Inflammatory macrophage (primary cell): ENCODE data around the gene PTGDR2.
"Not testable (repeated sequence)": the region's sequence is repeated elsewhere in the genome, so short reads cannot be mapped to it uniquely, and the experiment has no call there.

ENCODE experiments used
- DNase-seq, 2 donors: peaks; one replicate each; pipeline ENCODE4 v3.0.0-alpha.2; 2020 to 2022

Gene PTGDR2

DNA sequence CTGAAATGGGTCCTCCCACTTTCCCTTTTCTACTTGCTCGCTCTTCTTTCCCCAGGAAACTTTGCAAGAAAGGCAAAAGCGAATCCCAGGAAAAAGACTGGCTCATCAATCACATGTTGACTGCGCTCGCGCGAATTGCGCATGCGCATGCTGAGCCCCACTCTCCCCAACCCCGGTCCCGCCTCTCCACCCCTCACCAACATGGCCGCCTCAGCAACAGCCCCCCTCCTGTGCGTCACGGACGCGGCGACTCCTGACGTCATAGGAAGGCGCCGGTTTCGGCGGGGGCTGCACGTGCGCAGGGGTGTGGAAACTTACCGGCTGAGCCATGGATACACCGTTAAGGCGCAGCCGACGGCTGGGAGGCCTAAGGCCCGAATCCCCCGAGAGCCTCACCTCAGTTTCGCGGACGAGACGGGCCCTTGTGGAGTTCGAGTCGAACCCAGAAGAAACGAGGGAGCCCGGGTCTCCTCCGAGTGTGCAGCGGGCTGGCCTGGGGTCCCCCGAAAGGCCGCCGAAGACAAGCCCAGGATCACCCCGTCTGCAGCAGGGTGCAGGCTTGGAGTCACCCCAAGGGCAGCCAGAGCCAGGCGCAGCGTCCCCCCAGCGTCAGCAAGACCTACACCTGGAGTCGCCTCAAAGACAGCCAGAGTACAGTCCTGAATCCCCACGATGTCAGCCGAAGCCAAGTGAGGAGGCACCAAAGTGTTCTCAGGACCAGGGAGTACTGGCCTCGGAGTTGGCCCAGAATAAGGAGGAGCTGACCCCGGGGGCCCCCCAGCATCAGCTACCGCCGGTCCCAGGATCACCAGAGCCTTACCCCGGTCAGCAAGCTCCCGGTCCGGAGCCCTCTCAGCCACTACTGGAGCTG lies 13.7 kb downstream of the PTGDR2 start, which contains the start of gene CCDC86:
CCDC86 (plus strand) TSS at position 317 of the 871 bp plus-strand sequence; CDS start at position 329, 12 bp downstream.
- DNase-seq: peak; percentile 96

GRCh38 chr11:60840470-60841430 lies 15.0 kb downstream of the PTGDR2 start:
- no peak for DNase-seq

GRCh38 chr11:60838132-60838531 lies 17.6 kb downstream of the PTGDR2 start:
- DNase-seq: no peak

DNA sequence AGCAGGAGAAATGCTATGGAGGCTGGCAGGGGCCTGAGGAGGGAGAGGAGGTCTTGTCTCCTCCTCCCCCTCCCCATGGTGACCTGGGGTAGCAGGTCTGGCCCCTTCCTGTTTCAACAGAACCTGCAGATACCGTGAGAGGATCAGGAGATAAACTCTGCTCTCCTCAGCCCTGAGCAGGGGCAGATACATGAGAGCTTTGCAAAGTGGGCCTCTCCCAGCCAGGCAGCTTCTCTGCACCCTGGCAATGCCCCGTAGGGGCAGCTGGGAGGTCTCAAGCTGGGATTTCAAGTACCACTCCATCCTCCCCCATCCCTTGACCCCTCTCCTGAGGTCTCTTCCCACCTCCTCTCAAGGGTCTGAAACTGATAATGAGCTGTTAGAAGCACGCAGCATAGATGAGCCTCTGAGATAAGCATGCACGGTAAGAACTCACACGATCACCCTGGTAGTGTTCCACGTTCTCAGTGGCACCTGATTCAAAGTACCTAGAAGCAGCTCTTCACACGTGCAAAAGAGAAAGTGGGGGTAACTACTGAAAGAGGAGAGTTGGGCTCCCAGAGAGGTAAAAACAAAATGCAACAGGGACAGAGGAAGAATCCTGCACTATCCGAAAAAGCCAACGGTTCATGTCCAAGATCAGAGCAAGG lies 18.8 kb downstream of the PTGDR2 start:
- no peak for DNase-seq

- DNase-seq: peak; percentile 54 to 87
These were observed 20.3 kb downstream of the PTGDR2 start for GRCh38 chr11:60835534-60835846.

DNA sequence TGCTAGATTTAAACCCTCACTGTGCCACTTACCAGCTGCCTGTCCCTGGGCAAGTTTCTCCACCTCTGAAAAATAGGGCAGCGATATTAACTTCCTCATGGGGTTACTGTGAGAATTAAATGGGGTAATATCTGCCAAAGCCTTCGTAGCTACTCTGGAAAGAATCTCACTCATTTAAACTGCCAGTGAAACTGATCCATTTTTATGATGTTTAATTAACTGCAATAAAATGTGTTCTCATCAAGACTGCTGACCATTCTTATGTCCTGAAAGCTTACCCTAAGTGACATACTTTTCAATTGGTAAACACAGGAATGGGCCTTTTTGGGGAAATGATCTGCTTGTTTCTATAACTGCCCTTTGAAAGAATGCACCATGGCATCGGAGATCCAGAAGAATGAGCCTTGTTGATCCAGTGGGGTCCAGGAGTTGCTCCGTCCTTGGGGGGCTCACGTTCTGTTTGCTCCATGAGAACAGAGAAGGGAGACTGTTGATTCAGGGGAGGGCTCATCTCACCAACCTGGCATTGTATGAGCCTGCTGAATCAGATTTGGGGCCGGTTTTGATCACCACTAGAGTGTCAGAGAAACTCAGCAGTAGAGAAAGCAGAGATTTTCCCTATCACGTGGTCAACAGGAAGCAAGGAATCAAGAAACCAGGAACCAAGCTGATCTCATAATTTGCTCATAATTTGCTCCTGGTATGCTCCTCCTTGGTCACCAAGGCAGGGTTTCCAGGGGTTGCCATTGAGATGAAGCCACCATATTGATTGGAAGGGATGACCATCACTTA lies 20.8 kb downstream of the PTGDR2 start:
- peak; percentile 23 to 44 for DNase-seq

DNA sequence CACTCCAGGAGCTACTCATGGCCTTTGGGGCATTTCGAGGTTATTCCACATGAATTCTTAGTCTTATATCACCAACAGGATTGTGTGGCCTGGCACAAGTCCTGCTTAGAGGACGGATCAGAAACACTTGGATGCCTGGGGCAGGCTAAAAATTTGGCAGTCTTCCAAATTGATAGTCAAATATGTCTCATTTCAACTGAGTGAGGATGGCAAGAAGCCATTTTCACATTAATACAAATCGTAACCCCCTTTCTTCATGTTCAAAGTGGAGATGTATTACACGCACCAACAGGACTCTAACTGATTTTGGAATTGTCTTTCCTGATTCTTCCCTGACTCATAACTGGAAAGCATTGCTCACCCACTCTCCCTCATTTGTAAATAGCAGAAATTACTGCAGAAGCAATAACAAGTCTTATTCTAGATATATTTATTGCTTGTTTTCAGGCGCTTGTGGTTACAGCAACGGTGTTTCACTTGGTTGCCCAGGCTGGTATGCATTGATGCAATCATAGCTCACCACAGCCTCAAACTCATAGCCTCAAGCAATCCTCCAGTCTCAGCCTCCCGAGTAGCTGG lies 24.2 kb downstream of the PTGDR2 start:
- DNase-seq: no peak

- DNase-seq: peak; percentile 80 to 84
These were observed 24.6 kb downstream of the PTGDR2 start for GRCh38 chr11:60831143-60831500.

- no peak for DNase-seq
These were observed 25.1 kb downstream of the PTGDR2 start for GRCh38 chr11:60830478-60831142.

- DNase-seq: no peak
These were observed 30.0 kb downstream of the PTGDR2 start for GRCh38 chr11:60825790-60826189.

DNA sequence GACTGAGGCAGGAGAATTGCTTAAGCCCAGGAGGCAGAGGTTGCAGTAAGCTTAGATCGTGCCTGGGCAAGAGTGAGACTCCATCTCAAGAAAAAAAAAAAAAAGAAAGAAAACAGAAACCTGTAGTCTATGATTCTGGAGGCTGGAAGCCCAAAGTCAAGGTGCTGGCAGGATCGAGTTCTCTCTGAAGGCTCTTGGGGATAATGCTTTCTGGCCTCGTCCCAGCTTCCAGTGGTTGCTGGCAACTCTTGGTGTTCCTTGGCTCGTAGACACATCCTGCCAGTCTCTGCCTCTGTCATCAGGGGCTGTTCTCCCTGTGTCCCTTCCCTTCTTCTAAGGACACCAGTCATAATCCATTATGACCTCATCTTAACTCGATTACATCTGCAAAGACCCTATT lies 30.6 kb downstream of the PTGDR2 start:
- no peak for DNase-seq

DNA sequence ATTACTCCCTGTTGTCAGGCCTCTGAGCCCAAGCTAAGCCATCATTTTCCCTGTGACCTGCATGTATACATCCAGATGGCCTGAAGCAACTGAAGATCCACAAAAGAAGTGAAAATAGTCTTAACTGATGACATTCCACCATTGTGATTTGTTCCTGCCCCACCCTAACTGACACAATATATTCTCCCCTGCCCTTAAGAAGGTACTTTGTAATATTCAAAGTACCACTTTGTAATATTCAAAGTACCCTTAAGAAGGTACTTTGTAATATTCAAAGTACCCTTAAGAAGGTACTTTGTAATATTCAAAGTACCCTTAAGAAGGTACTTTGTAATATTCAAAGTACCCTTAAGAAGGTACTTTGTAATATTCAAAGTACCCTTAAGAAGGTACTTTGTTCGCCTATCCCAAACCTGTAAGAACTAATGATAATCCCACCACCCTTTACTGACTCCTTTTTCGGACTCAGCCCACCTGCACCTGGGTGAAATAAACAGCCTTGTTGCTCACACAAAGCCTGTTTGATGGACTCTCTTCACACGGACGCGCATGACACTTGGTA lies 31.9 kb downstream of the PTGDR2 start:
- not testable (repeated sequence) for DNase-seq

- no peak for DNase-seq
These were observed 33.7 kb downstream of the PTGDR2 start for GRCh38 chr11:60821827-60822599.

- DNase-seq: no peak
These were observed 37.7 kb downstream of the PTGDR2 start for GRCh38 chr11:60818057-60818456.

DNA sequence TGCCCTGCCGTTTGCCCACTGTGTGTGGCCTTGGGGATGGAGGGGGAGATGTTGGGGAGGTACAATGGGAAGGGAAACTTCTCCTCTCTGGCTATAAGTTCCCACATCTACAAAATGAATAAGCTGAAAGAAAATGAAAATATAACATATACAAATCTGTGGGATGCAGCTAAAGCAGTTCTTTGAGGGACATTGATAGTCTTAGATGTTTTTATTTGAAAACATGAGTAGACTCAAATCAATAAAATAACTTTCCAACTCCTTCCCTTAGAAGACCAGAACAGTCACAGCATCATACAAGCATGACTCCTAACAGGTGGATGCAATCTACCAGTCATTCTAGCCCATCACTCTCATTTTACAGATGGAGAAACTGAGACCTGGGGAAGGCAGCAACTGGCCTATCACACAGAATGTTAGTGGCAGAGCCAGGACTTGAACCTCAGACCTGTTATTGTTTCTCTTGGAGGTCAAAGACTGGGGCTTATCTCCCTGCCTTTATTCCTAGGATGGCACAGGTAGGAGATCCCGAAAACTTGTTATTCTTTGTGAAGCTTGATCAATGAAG lies 39.1 kb downstream of the PTGDR2 start:
- DNase-seq: no peak

DNA sequence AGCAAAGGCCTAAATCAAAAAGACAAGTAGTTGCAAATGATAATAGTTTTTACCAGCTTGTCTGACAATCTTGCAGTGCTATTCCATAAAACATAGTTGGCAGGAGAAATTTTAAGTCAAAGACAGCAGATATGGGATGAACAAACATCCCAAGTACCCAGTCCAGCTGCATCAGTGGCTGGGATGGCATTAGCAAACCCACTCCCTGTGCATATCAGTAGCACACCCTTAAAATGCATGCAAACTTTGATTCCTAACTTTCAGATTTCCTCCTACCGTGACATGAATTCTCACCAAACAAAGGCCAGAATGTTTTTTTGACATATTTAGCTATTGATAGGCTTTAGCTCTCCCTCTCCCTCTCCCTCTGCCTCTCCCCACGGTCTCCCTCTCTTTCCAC lies 41.6 kb downstream of the PTGDR2 start:
- no peak for DNase-seq

DNA sequence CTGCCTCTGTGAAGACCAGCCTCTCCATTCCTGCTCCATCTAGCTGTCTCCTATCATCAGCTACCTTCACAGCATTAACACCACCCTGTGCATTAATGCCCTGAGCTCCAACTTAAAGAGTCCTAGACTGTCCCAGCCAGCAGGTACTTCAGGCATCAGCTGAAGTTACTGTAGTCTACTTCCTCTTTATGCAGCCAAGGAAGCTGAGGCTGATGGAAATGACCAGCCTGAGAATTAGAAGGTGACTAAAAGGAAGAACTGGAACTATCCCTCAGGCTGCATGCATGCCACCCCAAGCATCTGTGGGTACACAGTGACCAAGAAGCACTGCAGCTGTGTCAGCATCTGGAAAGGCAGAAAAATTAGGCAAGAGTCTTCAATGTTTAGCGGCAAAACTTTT lies 42.4 kb downstream of the PTGDR2 start:
- peak; percentile 13 to 19 for DNase-seq

- no peak for DNase-seq
These were observed 45.2 kb downstream of the PTGDR2 start for GRCh38 chr11:60810569-60810968.

- no peak for DNase-seq
These were observed 45.6 kb downstream of the PTGDR2 start for GRCh38 chr11:60810151-60810550.

GRCh38 chr11:60809691-60810090 lies 46.1 kb downstream of the PTGDR2 start:
- no peak for DNase-seq
